Esophagus mucosa (tissue), 1 donor: ENCODE data around the gene STPG2. TPM values are rescaled to one million over a fixed set of nuclear protein-coding genes. Genes with fewer than 3 reads are reported as not detected.

Experiments used
- total RNA-seq: library from RNA; stranded (reverse); gene quantifications from one replicate; pipeline ENCODE4 v1.2.4, GENCODE V29; 2023
- donor health status: DM: yes; HTN: yes; CAD: no.

STPG2 gene
- total RNA-seq, 1 donor from 2014 or later, result 0.20 TPM

Other genes starting within 250 kb of the STPG2 start
- 36.5 TPM for gene RAP1GDS1, start 117.9 kb upstream of the STPG2 start, total RNA-seq